Osteocyte (in vitro differentiated cells): ENCODE results near the gene SND1. TPM values are rescaled to one million over a fixed set of nuclear protein-coding genes. Genes with fewer than 3 reads are reported as not detected.

Experiments
- DNase-seq: peaks from one replicate; pipeline ENCODE4 v3.0.0; 2021; ENCODE audit warnings: mixed read lengths; ENCODE audit not compliant: unreplicated experiment; ENCODE audit errors: extremely low spot score
- H3K27ac Mint-ChIP-seq: one replicate; pipeline ENCODE4 v1.8.0; 2021; ENCODE audit warnings: mild to moderate bottlenecking, mixed read lengths; ENCODE audit not compliant: unreplicated experiment
- H3K27me3 Mint-ChIP-seq: one replicate; pipeline ENCODE4 v1.8.0; 2021; ENCODE audit warnings: mixed read lengths; ENCODE audit not compliant: unreplicated experiment
- H3K36me3 Mint-ChIP-seq: one replicate; pipeline ENCODE4 v1.8.0; 2021; ENCODE audit warnings: mixed read lengths; ENCODE audit not compliant: unreplicated experiment
- H3K4me1 Mint-ChIP-seq: one replicate; pipeline ENCODE4 v1.8.0; 2021; ENCODE audit warnings: mixed read lengths; ENCODE audit not compliant: unreplicated experiment
- H3K4me3 Mint-ChIP-seq: one replicate; pipeline ENCODE4 v1.8.0; 2021; ENCODE audit warnings: mild to moderate bottlenecking, moderate library complexity, mixed read lengths; ENCODE audit not compliant: unreplicated experiment
- H3K9me3 Mint-ChIP-seq: one replicate; pipeline ENCODE4 v1.8.0; 2021; ENCODE audit warnings: mixed read lengths; ENCODE audit not compliant: unreplicated experiment
- total RNA-seq: library from RNA; stranded (reverse); gene quantifications from 2 replicates; pipeline ENCODE4 v1.2.1, GENCODE V29; 2021
- TF ChIP-seq, protein P1 (sequence below): fragments of 200-600 bp; sonication (generic); IDR thresholded peaks from 2 replicates; pipeline ENCODE4 v1.5.0; 2021; ENCODE audit warnings: antibody characterized with exemption, mild to moderate bottlenecking, moderate library complexity

SND1 gene
- total RNA-seq, 1 donor from 2014 or later, result 229 TPM

DNA sequence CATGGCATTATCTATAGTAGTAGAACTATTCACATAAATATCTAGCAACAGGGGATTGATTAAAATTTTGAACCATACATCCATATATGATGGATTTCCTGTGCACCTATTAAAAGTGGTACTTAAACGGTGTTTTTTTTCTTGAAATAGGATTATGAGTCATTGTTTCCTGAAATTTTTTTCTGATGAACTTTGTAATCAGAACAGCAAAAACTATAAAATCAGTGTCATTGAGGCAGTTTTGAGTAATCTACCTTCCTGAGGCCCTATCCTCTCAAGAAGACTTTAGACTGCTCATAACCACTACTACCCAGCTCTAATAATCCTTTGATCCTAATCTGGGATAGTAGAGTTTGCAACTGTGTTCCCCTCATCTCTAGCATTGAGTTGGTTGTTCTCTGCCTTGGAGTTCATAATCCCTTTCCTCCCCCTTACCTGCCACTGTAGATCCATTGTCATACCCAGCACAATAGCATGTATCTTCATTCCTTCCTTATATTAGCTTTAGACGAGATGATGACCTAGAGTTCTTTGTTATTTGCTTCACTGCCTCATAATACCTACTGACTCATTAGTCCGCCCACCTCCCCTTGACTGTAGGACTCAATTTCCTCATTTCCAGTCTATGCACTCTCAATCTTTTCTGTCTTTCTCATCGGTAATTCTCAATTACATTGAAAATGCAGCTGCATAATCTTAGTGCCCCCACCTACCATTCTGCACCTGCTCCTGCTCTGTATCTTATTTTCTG is 245.9 kb downstream of the SND1 start:
- peaks cover 23% of the 10 kb centered on the region for H3K4me1 Mint-ChIP-seq

GRCh38 chr7:127899411-127899810 is 247.4 kb downstream of the SND1 start:
- Mint-ChIP-seq H3K27me3 (no peaks in the 10 kb centered on the region), H3K4me1 (peaks cover 25% of the 10 kb centered on the region), H3K9me3 (no peaks in the 10 kb centered on the region), H3K4me3 (no peak overlapping the region), H3K27ac (no peak overlapping the region), H3K36me3 (no peaks in the 10 kb centered on the region)
- TF ChIP-seq, protein P1, sequence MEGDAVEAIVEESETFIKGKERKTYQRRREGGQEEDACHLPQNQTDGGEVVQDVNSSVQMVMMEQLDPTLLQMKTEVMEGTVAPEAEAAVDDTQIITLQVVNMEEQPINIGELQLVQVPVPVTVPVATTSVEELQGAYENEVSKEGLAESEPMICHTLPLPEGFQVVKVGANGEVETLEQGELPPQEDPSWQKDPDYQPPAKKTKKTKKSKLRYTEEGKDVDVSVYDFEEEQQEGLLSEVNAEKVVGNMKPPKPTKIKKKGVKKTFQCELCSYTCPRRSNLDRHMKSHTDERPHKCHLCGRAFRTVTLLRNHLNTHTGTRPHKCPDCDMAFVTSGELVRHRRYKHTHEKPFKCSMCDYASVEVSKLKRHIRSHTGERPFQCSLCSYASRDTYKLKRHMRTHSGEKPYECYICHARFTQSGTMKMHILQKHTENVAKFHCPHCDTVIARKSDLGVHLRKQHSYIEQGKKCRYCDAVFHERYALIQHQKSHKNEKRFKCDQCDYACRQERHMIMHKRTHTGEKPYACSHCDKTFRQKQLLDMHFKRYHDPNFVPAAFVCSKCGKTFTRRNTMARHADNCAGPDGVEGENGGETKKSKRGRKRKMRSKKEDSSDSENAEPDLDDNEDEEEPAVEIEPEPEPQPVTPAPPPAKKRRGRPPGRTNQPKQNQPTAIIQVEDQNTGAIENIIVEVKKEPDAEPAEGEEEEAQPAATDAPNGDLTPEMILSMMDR, result no peak
- no peak for DNase-seq

More for the DNA sequence above, 245.9 kb downstream of the SND1 start:
- Mint-ChIP-seq H3K9me3 (no peaks in the 10 kb centered on the region), H3K36me3 (peaks cover 3% of the 10 kb centered on the region), H3K27me3 (no peaks in the 10 kb centered on the region), H3K27ac (no peak overlapping the region), H3K4me3 (no peak overlapping the region)
- TF ChIP-seq, protein P1, result no peak
- no peak for DNase-seq

DNA sequence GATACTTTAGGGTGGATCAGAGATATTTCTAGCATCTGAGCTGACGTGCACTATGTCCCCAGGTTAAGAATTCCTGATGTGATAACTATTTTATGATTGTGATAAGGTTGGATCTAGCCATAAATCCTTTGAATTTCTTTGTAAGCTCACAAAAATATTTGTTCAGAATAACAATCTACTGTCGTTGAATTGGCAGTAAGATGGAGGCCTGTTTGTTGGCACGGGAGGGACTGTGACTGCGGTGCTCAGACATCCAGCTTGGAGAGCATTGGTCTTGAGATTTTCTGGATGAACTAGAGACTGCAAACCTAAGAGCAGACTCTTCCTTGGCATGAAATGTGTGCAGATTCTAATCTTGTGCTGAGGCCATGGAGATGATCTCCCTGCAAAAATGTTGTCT is 248.1 kb downstream of the SND1 start:
- TF ChIP-seq, protein P1, result no peak
- Mint-ChIP-seq H3K4me3 (no peak overlapping the region), H3K4me1 (peaks cover 32% of the 10 kb centered on the region), H3K27me3 (no peaks in the 10 kb centered on the region), H3K9me3 (no peaks in the 10 kb centered on the region), H3K36me3 (no peaks in the 10 kb centered on the region), H3K27ac (no peak overlapping the region)
- no peak for DNase-seq

DNA sequence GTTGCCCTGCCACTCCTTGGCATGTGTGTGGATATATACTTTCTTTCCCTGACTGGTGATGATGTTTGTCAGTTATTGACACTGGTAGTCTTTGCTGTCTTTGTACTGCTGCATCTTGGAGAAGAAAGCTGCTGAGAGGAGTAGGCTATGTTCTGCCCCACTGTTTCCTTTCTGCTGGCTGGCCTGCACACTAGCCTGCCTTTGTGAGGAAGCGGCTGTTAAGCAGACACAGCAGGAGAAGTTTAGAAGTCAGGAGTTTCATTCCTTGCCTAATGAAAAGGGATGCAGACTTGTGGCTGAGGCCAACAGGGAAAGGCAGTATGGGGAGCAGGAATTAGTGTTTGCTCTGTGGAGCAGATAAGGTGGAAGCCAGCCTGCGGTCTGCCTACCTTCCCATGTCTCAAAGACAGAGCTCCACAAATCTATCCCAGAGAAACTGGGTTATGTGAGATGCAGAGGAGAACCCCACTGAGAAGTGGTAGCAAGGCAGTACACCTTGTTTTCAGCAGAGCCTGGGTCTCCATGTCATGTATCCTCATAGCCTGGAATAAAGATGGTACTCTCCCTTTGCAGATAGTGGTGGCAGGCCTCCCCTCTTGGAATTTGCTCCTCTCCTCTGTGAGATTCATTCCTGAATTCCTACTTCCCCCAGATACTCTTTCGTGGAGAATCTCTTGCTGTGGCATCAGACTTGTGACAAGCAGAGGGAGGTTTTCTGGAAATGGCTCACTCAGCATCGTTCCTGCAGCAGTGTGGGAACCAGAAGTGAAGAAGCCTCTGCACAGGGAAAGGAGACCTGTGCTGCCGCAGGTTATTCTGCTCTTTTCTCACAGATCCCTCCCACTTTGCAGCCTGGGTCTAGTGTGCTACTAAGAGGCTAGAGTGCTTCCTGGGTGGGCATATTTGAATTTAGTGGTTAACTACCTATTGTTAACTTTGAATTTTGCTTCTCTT is 249.0 kb downstream of the SND1 start:
- H3K4me1 Mint-ChIP-seq, result peaks cover 41% of the 10 kb centered on the region
- H3K27me3 Mint-ChIP-seq, result no peaks in the 10 kb centered on the region
- no peaks in the 10 kb centered on the region for H3K36me3 Mint-ChIP-seq
- no peak for DNase-seq
- H3K27ac Mint-ChIP-seq, result no peak overlapping the region
- H3K9me3 Mint-ChIP-seq, result no peaks in the 10 kb centered on the region
- TF ChIP-seq, protein P1, result no peak
- H3K4me3 Mint-ChIP-seq, result no peak overlapping the region
